ENCODE data around the gene CACNA1G. TPM values are rescaled to one million over a fixed set of nuclear protein-coding genes. Genes with fewer than 3 reads are reported as not detected.
A peak's percentile ranks its signal among the peaks of the same experiment; 100 is the strongest.

Gene CACNA1G
- total RNA-seq, 1 donor from 2014 or later: 0.07 TPM

GRCh38 chr17:50558091-50558490 lies 2.4 kb upstream of the CACNA1G start:
- Mint-ChIP-seq H3K4me3 (peak overlapping the region; percentile 84), H3K4me1 (peaks cover 26% of the 10 kb centered on the region), H3K27me3 (peaks cover 16% of the 10 kb centered on the region), H3K27ac (no peak overlapping the region), H3K9me3 (no peaks in the 10 kb centered on the region), H3K36me3 (ENCODE audit: low read depth) (peaks cover 12% of the 10 kb centered on the region)
- ChIA-PET POLR2A (interaction anchor here (1.2 kb wide), 1 partner anchor 9 kb away, joined by 3 read pairs; no protein-coding TSS in a partner anchor), CTCF (no interaction called here)
- no peak for TF ChIP-seq CTCF (IDR thresholded peaks at IDR 0.05)
- no peak for DNase-seq
- ATAC-seq (ENCODE audit: low read depth): no peak
- intact Hi-C loops (cut with micrococcal nuclease): no loop called here

- intact Hi-C loops (cut with micrococcal nuclease): no loop called here
- ChIA-PET POLR2A (no interaction called here), CTCF (no interaction called here)
- Mint-ChIP-seq H3K9me3 (no peaks in the 10 kb centered on the region), H3K36me3 (ENCODE audit: low read depth) (peaks cover 12% of the 10 kb centered on the region), H3K27me3 (peaks cover 21% of the 10 kb centered on the region), H3K4me1 (peaks cover 26% of the 10 kb centered on the region), H3K4me3 (peak overlapping the region; percentile 84), H3K27ac (no peak overlapping the region)
- no peak for TF ChIP-seq CTCF (IDR thresholded peaks at IDR 0.05)
- ATAC-seq (ENCODE audit: low read depth) (no peak), DNase-seq (no peak)
Observed at GRCh38 chr17:50558581-50558940, 2.0 kb upstream of the CACNA1G start.

DNA sequence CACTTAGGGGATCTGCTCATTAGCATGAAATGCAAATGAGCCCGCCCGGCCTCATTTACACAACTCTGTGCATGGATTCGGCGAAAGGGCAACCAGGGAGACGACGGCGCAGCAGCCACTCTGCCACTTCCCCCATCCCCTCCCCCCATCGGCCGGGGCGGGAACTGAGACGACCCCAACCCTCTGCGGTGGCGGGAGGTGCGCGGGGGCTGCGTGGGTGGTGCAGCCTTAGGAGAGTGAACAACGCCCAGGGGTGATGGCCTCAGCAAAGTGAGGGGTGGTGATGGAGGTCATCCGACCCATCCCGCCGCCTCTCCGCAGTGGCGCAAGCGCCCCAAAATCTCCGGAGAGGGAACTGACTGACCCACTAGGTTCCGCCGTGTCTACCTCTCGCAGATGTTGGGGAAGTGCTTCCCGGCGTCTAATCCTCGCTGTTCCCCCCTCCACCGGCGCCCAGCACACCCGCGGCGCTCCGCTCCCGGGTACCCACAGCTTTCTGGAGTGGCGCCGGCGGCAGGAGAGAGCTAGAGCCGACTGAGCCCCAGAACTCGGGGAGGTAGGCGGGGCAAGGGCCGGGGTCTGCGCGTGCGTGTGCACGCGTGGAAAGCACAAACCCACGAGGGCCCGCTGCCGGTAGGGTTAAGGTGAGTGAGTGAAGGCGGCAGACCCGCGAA lies 1.4 kb upstream of the CACNA1G start:
- Mint-ChIP-seq H3K27ac (no peak overlapping the region), H3K4me3 (peak overlapping the region; percentile 84), H3K36me3 (ENCODE audit: low read depth) (peaks cover 12% of the 10 kb centered on the region), H3K27me3 (peaks cover 26% of the 10 kb centered on the region), H3K4me1 (peaks cover 26% of the 10 kb centered on the region), H3K9me3 (no peaks in the 10 kb centered on the region)
- TF ChIP-seq CTCF (IDR thresholded peaks at IDR 0.05): no peak
- POLR2A ChIA-PET: interaction anchor here (1.5 to 2.7 kb wide), 2 partner anchors 10 to 307 kb away, joined by 3 to 8 read pairs; partner anchors contain the start of gene TOB1
- ATAC-seq (ENCODE audit: low read depth) (no peak), DNase-seq (no peak)
- CTCF ChIA-PET: interaction anchor here (0.6 to 1.6 kb wide), 3 partner anchors 8 to 16 kb away, joined by 3 to 6 read pairs (median 4); partner anchors contain the start of gene SPATA20
- intact Hi-C loops (cut with micrococcal nuclease): no loop called here

DNA sequence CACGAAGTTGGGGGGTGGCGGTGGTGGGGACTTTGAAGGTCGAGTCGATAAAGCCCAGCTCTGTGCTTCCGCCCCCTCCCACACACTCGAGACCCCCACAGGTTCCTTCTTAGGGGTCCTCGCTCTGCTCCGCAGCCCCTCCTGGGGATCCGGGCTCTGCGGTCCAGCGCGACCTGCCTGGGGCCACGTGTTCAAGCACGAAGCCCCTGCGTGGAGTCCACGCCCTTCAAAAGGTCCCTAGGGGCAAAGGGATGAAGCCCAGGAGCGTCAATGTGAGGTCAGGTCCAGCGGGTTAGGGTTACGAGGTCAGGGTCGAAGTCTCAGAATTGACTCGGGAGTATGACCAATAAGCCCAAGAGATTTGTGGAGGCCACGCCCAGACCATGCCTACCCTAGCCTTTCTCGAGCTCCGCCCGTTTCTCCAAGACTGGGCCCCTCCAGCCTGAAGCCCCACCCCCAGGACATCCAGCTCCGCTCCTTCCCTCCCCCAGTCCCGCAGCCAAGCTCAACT lies 786 bp upstream of the CACNA1G start:
- ChIA-PET POLR2A (interaction anchor here (0.5 to 2.7 kb wide), 4 partner anchors 9 to 306 kb away, joined by 3 to 8 read pairs (median 6); partner anchors contain the start of gene TOB1), CTCF (interaction anchor here (1.3 to 2.3 kb wide), 3 partner anchors 9 to 17 kb away, joined by 4 to 6 read pairs (median 6); partner anchors contain the start of gene SPATA20)
- DNase-seq (no peak), ATAC-seq (ENCODE audit: low read depth) (peak; percentile 49)
- intact Hi-C loops (cut with micrococcal nuclease): loop anchor here (1.0 to 5.0 kb wide), 4 partner anchors 12 to 81 kb away; partner anchors contain the start of genes RSAD1 and SPATA20
- H3K9me3 Mint-ChIP-seq: no peaks in the 10 kb centered on the region
- peaks cover 10% of the 10 kb centered on the region for H3K36me3 Mint-ChIP-seq (ENCODE audit: low read depth)
- H3K4me3 Mint-ChIP-seq: peak overlapping the region; percentile 84
- no peak for TF ChIP-seq CTCF (IDR thresholded peaks at IDR 0.05)
- H3K4me1 Mint-ChIP-seq: peaks cover 26% of the 10 kb centered on the region
- peaks cover 33% of the 10 kb centered on the region for H3K27me3 Mint-ChIP-seq
- H3K27ac Mint-ChIP-seq: no peak overlapping the region

Measured in activated B cell treated with CpG ODN at 0.5 μM for 24 hours (primary cell).